ENCODE results near the gene LRP8.
A peak's percentile ranks its signal among the peaks of the same experiment; 100 is the strongest.

The LRP8 gene

GRCh38 chr1:53328009-53328461 is at the start of gene LRP8:
TSS of gene LRP8 (minus strand) at chr1:53328070. CDS start at chr1:53327912, 158 bp downstream.
- peak; percentile 50 for DNase-seq

GRCh38 chr1:53377438-53377841 is 49.6 kb upstream of the LRP8 start:
- no peak for DNase-seq

- peak; percentile 9 for DNase-seq
These were observed 49.0 kb upstream of the LRP8 start for GRCh38 chr1:53376742-53377437.

GRCh38 chr1:53376041-53376461 is 48.2 kb upstream of the LRP8 start:
- DNase-seq: peak; percentile 63

DNA sequence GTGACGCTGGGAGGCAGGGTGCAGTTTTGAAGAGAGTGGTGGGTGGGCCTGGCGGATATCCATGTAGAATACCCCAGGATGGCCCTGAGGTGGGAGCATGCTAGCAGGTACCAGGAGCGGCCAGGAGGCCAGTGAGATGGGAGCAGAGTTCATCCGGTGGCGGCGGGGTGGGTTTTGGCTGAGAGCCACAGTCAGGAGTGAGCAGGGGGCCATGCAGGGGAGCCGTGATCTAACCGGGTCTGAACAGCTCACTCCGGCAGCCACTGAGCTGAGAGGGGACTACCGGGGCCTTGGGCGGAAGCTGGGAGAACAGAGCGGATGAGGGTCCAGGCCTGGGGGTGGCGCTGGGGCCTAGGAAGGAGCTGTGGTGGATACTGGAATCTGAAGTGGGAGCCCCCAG is 47.6 kb upstream of the LRP8 start:
- DNase-seq: no peak

DNA sequence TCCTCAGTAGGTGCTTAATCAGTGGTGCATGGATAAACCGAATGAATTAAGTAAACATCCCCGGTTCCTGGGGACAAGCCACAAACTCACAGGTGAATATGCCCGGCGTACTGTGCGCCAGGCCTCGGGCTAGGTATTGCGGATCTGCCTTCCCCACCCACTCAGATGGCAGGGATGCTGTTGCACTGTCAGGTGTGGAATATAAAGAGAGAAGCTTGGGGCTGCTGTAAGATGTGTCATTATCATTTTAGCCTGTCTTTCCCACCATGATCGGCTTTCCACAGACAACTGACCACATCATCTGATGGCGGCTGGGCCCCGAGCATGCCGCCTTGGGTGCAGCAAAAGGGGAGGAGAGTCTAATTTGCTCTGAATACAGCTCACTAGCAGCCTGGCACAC is 45.4 kb upstream of the LRP8 start:
- no peak for DNase-seq

GRCh38 chr1:53372501-53372951 is 44.7 kb upstream of the LRP8 start:
- DNase-seq: no peak

- no peak for DNase-seq
These were observed 44.0 kb upstream of the LRP8 start for GRCh38 chr1:53371851-53372250.

GRCh38 chr1:53371121-53371666 is 43.3 kb upstream of the LRP8 start:
- DNase-seq: no peak

GRCh38 chr1:53370369-53370961 is 42.6 kb upstream of the LRP8 start:
- DNase-seq: no peak

DNA sequence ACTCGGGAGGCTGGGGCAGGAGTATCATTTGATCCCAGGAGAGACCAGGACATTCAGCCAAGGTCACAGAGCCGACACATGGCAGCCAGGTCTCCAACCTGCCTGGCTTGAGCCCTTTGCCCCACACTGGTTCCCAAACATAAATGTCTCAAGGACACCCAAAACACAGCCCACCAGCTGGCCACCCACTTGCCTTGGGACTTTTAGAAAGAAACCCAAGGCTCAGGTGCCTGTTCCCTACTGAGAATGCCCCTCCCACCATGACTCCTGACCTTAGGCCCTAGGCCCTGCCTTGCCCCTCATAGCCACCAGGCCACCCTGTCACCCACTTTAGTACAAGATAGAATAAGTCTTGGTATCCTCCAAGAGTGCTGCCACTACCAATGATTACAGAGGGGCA is 41.9 kb upstream of the LRP8 start:
- no peak for DNase-seq

DNA sequence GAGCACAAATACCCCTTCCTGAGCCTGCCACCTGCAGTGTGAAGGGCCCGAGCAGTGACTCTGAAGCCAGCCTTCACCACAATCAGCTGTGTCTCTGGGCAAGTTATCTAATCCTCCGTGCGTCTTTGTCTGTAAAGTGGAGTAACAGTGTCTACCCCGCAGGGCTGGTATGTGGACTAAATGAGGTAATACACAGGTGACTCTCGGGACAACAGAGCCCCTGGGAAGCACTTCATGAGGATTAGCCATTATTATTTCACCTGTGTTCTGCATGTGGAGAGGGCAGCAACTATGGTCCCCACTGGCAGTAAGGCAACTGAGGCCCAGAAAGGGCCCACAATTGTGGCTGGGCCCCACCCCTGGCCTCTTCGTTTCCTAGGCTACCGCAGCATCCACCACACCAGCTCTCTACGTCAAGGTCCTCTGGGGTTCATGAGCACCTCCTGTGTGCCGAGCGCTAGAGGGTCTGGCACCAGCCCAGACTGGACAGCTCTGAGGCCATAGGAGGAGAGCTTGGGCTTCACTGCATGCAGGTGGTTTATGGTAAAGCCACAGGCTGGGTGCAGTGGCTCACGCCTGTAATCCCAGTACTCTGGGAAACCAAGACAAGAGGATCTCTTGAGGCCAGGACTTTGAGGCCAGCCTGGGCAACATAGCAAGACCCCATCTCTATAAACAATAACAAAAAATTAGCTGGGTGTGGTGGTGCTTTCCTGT is 41.3 kb upstream of the LRP8 start:
- DNase-seq: no peak

GRCh38 chr1:53368314-53369033 is 40.6 kb upstream of the LRP8 start:
- DNase-seq: peak; percentile 64

DNA sequence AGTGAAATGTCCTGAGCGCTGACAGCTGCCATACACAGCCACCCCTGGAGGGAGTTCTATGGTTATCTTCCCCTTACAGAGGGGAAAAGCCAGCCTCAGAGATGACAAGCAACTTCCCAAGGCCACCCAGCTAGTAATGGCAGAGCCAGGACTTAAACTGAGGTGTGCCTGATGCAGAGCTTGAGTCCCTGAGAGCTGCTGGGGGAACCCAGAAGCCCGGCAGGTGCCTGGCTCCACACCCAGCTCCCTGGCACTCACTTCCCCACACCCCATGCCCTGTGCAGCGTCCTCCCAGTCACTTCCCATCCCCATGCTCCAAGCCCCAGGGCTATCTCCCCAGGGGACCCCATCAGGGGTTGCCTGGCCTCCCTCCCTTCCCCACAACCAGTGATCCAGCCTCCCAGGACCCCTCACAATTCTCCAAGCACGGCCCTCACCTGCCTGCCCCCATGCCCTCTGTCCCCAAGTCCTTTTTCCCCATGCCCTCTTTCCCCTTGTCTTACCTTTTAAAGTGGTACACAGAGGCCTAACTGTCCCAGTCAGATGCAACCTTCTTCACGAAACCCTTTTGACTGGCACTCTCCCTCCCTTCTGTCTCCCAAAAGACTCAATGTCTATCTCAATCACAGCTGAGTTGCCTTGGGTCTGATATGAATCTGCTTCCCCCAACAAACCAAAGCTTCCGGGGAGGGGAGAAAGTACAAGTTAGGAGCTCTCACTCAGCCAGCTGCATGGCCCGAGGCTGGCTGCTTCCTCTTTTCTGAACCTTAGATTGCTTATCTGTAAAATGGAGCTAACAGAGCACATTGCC is 39.8 kb upstream of the LRP8 start:
- no peak for DNase-seq

GRCh38 chr1:53366901-53367502 is 39.1 kb upstream of the LRP8 start:
- no peak for DNase-seq

GRCh38 chr1:53365437-53366063 is 37.7 kb upstream of the LRP8 start:
- DNase-seq: no peak

DNA sequence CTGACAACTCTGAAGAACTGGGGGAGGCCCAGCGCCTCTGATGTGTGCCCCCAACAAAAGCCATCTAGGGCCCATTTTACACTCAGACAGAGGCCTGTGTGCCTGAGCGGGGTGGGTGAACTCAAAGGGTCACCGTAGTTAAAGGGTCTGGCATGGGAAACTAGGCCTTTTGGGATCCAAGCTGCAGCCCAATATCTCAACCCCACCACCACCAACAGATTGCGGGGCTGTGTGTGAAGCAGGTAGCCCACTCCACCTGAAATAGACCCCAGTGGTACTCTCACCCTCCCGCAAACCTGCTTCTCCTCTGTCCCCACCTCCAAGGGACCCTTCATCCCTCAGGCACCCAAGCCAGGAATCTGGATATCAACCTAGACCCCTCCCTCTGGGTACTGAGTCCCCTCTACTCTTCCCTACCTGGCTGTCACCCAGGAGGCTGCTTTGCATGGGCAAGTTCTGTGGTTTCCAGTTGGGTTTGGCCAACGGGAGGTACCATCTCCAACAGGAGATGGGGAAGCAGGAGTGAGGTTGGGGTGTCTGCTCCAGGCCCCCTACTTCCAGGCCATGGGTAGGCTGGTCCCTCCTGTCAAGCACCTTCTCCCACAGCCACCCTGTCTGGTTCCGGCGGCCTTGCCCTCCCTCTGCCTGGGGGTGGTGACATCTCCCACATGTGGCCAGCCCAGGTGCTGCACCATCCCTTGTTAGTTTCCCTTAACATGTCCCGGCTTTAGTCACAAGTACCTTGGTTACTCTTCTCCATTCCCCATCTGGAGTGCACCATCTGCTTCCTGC is 35.2 kb upstream of the LRP8 start:
- no peak for DNase-seq

DNA sequence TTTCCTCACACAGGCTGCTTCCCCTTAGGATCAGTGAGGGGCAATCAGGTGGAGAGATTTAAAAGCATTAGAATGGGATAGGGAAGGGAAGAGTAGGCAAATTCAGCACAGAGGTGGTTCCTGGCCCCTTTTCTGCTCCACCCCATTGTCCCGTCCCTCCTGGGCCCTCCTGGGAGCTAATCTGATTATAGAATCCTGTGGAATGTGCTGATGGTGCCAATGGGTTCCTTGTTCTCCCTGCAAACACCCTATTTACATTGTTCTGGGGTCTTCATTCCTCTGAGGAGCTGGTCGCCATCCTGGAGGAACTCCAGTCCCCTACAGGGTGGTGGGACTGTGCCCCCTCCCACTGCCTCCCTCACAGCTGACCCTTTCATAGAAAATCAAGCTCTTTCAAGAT is 34.4 kb upstream of the LRP8 start:
- no peak for DNase-seq

- no peak for DNase-seq
These were observed 33.7 kb upstream of the LRP8 start for GRCh38 chr1:53361541-53361961.

DNA sequence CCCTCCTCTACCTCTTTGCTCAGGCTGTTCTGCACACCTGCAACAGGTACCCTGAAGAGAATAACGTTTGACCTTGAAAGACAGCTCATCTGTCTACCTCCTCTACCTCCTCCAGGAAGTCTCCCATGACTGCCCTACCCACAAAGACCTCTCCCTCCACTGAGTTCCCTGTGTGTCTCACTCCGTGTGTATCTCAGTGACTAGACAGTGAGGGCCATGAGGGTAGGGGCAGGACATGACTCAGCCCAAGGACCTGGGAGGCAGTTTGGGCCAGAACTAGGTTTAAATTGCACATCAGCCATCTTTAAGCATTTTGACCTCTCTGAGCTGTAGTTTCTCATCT is 32.0 kb upstream of the LRP8 start:
- no peak for DNase-seq

Measured in NCI-H1092 treated with DMSO at 0.1 percent for 48 hours (cell line).